ENCODE measurements around the gene BTC. TPM values are rescaled to one million over a fixed set of nuclear protein-coding genes. Genes with fewer than 3 reads are reported as not detected.
"Not testable (repeated sequence)": the region's sequence is repeated elsewhere in the genome, so short reads cannot be mapped to it uniquely, and the experiment has no call there.

The BTC gene
- total RNA-seq, 2 donors from 2014 or later: 0.09 to 0.24 TPM

GRCh38 chr4:74715706-74716435 lies 78.5 kb downstream of the BTC start:
- H3K27ac Mint-ChIP-seq: no peak overlapping the region
- no peak for DNase-seq
- 43 to 51% methylated on average over 4 to 5 of the region's 5 CpGs for WGBS, 2 experiments (ENCODE audit: insufficient coverage in 1 of 2, insufficient read length in 1 of 2)
- no peaks in the 10 kb centered on the region for H3K9me3 ChIP-seq (ENCODE audit: control insufficient read depth, low read length)
- H3K4me1 ChIP-seq (ENCODE audit: control insufficient read depth, insufficient read depth, low read length): no peaks in the 10 kb centered on the region
- no peaks in the 10 kb centered on the region for H3K36me3 ChIP-seq (ENCODE audit: control insufficient read depth, insufficient read depth, low read length)
- H3K4me3 ChIP-seq (ENCODE audit: low read length): no peak overlapping the region
- no peaks in the 10 kb centered on the region for H3K4me1 Mint-ChIP-seq
- H3K27me3 Mint-ChIP-seq (ENCODE audit: insufficient read depth): no peaks in the 10 kb centered on the region
- H3K4me3 Mint-ChIP-seq: no peak overlapping the region
- H3K9ac ChIP-seq (ENCODE audit: extremely low read depth, low read length, poor library complexity, severe bottlenecking): no peak overlapping the region
- H3K36me3 Mint-ChIP-seq (ENCODE audit: low read depth): no peaks in the 10 kb centered on the region
- H3K9me3 Mint-ChIP-seq: peaks cover 7% of the 10 kb centered on the region
- H3K27me3 ChIP-seq (ENCODE audit: control insufficient read depth, insufficient read depth, low read length, poor library complexity, severe bottlenecking): no peaks in the 10 kb centered on the region
- TF ChIP-seq, protein P1, sequence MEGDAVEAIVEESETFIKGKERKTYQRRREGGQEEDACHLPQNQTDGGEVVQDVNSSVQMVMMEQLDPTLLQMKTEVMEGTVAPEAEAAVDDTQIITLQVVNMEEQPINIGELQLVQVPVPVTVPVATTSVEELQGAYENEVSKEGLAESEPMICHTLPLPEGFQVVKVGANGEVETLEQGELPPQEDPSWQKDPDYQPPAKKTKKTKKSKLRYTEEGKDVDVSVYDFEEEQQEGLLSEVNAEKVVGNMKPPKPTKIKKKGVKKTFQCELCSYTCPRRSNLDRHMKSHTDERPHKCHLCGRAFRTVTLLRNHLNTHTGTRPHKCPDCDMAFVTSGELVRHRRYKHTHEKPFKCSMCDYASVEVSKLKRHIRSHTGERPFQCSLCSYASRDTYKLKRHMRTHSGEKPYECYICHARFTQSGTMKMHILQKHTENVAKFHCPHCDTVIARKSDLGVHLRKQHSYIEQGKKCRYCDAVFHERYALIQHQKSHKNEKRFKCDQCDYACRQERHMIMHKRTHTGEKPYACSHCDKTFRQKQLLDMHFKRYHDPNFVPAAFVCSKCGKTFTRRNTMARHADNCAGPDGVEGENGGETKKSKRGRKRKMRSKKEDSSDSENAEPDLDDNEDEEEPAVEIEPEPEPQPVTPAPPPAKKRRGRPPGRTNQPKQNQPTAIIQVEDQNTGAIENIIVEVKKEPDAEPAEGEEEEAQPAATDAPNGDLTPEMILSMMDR (conservative IDR thresholded peaks at IDR 0.05): no peak
- no peak overlapping the region for H3K27ac ChIP-seq (ENCODE audit: low read depth, low read length)

DNA sequence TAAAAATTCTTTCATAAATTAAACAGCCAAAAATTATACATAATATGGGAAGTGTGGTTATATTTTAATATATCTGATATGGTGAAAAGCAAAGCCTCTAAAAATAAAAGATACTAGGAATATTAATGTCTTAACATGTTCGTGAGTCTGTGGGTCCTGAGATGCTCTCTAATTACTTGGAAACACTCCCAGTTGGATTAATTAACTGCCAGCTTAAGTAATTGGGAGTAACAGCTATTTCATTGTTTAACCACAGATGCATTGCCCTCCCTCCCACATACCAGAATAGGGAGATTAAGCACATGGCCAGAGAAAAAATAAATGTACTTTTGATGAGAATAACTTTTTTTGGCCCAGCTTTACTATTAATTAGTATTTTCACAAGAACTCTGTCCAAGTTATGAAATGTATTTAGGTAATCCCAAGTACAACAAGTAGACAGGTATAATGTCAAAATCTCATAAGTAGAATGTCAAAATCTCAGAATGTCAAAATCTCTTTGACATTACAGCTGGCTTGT lies 79.7 kb downstream of the BTC start:
- Histone ChIP-seq H3K9me3 (ENCODE audit: control insufficient read depth, low read length) (no peaks in the 10 kb centered on the region), H3K36me3 (ENCODE audit: control insufficient read depth, insufficient read depth, low read length) (no peaks in the 10 kb centered on the region), H3K4me1 (ENCODE audit: control insufficient read depth, insufficient read depth, low read length) (no peaks in the 10 kb centered on the region), H3K4me3 (ENCODE audit: low read length) (no peak overlapping the region), H3K27me3 (ENCODE audit: control insufficient read depth, insufficient read depth, low read length, poor library complexity, severe bottlenecking) (no peaks in the 10 kb centered on the region), H3K27ac (ENCODE audit: low read depth, low read length) (no peak overlapping the region), H3K9ac (ENCODE audit: extremely low read depth, low read length, poor library complexity, severe bottlenecking) (no peak overlapping the region)
- Mint-ChIP-seq H3K9me3 (peaks cover 9% of the 10 kb centered on the region), H3K27me3 (ENCODE audit: insufficient read depth) (no peaks in the 10 kb centered on the region), H3K4me3 (no peak overlapping the region), H3K27ac (no peak overlapping the region), H3K4me1 (no peaks in the 10 kb centered on the region), H3K36me3 (ENCODE audit: low read depth) (no peaks in the 10 kb centered on the region)
- DNase-seq: no peak
- TF ChIP-seq, protein P1 (conservative IDR thresholded peaks at IDR 0.05): no peak
- 83% methylated on average over 1 of the region's 1 CpG; no CpG with 5 or more reads in 1 of the 2 experiments for WGBS, 2 experiments (ENCODE audit: insufficient coverage in 1 of 2, insufficient read length in 1 of 2)

- not testable (repeated sequence) for H3K36me3 ChIP-seq (ENCODE audit: control insufficient read depth, insufficient read depth, low read length); H3K4me3 ChIP-seq (ENCODE audit: low read length); H3K9ac ChIP-seq (ENCODE audit: extremely low read depth, low read length, poor library complexity, severe bottlenecking); H3K27me3 Mint-ChIP-seq (ENCODE audit: insufficient read depth); H3K4me3 Mint-ChIP-seq; H3K4me1 Mint-ChIP-seq; DNase-seq; H3K4me1 ChIP-seq (ENCODE audit: control insufficient read depth, insufficient read depth, low read length); H3K27ac Mint-ChIP-seq; H3K9me3 ChIP-seq (ENCODE audit: control insufficient read depth, low read length); H3K27ac ChIP-seq (ENCODE audit: low read depth, low read length); H3K27me3 ChIP-seq (ENCODE audit: control insufficient read depth, insufficient read depth, low read length, poor library complexity, severe bottlenecking); H3K36me3 Mint-ChIP-seq (ENCODE audit: low read depth)
- H3K9me3 Mint-ChIP-seq: peaks cover 14% of the 10 kb centered on the region
- WGBS, 2 experiments (ENCODE audit: insufficient coverage in 1 of 2, insufficient read length in 1 of 2): 80 to 88% methylated on average over 1 of the region's 3 CpGs
Measured at GRCh38 chr4:74708135-74708534, 86.2 kb downstream of the BTC start.

Other genes with a start within 250 kb of the BTC start
- 1 to 10 TPM in 1 of 2 donors, under 1 TPM in 1; 0.13 to 1.1 TPM for gene PARM1, start 138.6 kb upstream of the BTC start, total RNA-seq